IPS-15b (cell line): ENCODE data around the gene NHSL2.

Experiments used
- H3K27me3 ChIP-seq: one replicate; pipeline ENCODE4 v1.6.1; 2013; ENCODE audit warnings: low read length; ENCODE audit not compliant: control insufficient read depth, insufficient read depth
- H3K36me3 ChIP-seq: one replicate; pipeline ENCODE4 v1.6.1; 2013; ENCODE audit warnings: low read length; ENCODE audit not compliant: control insufficient read depth, insufficient read depth
- H3K4me1 ChIP-seq: one replicate; pipeline ENCODE4 v1.6.1; 2013; ENCODE audit warnings: mild to moderate bottlenecking, low read length; ENCODE audit not compliant: control insufficient read depth, insufficient read depth
- H3K4me3 ChIP-seq: one replicate; pipeline ENCODE4 v1.5.1; 2013; ENCODE audit warnings: low read depth, low read length
- H3K9ac ChIP-seq: one replicate; pipeline ENCODE4 v1.6.1; 2013; ENCODE audit warnings: low read depth, mild to moderate bottlenecking, low read length
- H3K9me3 ChIP-seq: one replicate; pipeline ENCODE4 v1.6.1; 2013; ENCODE audit warnings: mild to moderate bottlenecking, low read length; ENCODE audit not compliant: control insufficient read depth, insufficient read depth

The NHSL2 gene

GRCh38 chrX:72025236-72025770 lies 114.7 kb downstream of the NHSL2 start:
- H3K36me3 ChIP-seq: peaks cover 4% of the 10 kb centered on the region
- no peak overlapping the region for H3K9ac ChIP-seq
- no peaks in the 10 kb centered on the region for H3K27me3 ChIP-seq
- no peak overlapping the region for H3K4me3 ChIP-seq
- H3K9me3 ChIP-seq: no peaks in the 10 kb centered on the region
- no peaks in the 10 kb centered on the region for H3K4me1 ChIP-seq

- H3K4me1 ChIP-seq: no peaks in the 10 kb centered on the region
- no peaks in the 10 kb centered on the region for H3K9me3 ChIP-seq
- H3K9ac ChIP-seq: no peak overlapping the region
- H3K36me3 ChIP-seq: peaks cover 4% of the 10 kb centered on the region
- H3K27me3 ChIP-seq: no peaks in the 10 kb centered on the region
- no peak overlapping the region for H3K4me3 ChIP-seq
These were observed 115.8 kb downstream of the NHSL2 start for GRCh38 chrX:72026341-72027023.

GRCh38 chrX:72027024-72027913 lies 116.6 kb downstream of the NHSL2 start:
- Histone ChIP-seq H3K9ac (no peak overlapping the region), H3K4me1 (no peaks in the 10 kb centered on the region), H3K27me3 (no peaks in the 10 kb centered on the region), H3K36me3 (peaks cover 4% of the 10 kb centered on the region), H3K4me3 (no peak overlapping the region), H3K9me3 (no peaks in the 10 kb centered on the region)

GRCh38 chrX:72027914-72028307 lies 117.3 kb downstream of the NHSL2 start:
- Histone ChIP-seq H3K9ac (no peak overlapping the region), H3K27me3 (no peaks in the 10 kb centered on the region), H3K4me3 (no peak overlapping the region), H3K9me3 (no peaks in the 10 kb centered on the region), H3K4me1 (no peaks in the 10 kb centered on the region), H3K36me3 (peaks cover 4% of the 10 kb centered on the region)

- Histone ChIP-seq H3K4me3 (no peak overlapping the region), H3K36me3 (peaks cover 4% of the 10 kb centered on the region), H3K27me3 (no peaks in the 10 kb centered on the region), H3K4me1 (no peaks in the 10 kb centered on the region), H3K9ac (no peak overlapping the region), H3K9me3 (no peaks in the 10 kb centered on the region)
These were observed 118.2 kb downstream of the NHSL2 start for GRCh38 chrX:72028701-72029470.

GRCh38 chrX:72029483-72030411 lies 119.1 kb downstream of the NHSL2 start:
- Histone ChIP-seq H3K36me3 (peaks cover 4% of the 10 kb centered on the region), H3K4me1 (no peaks in the 10 kb centered on the region), H3K9ac (no peak overlapping the region), H3K27me3 (no peaks in the 10 kb centered on the region), H3K9me3 (no peaks in the 10 kb centered on the region), H3K4me3 (no peak overlapping the region)

- no peak overlapping the region for H3K4me3 ChIP-seq
- peaks cover 4% of the 10 kb centered on the region for H3K36me3 ChIP-seq
- no peaks in the 10 kb centered on the region for H3K27me3 ChIP-seq
- H3K9me3 ChIP-seq: no peaks in the 10 kb centered on the region
- H3K9ac ChIP-seq: no peak overlapping the region
- H3K4me1 ChIP-seq: no peaks in the 10 kb centered on the region
These were observed 119.8 kb downstream of the NHSL2 start for GRCh38 chrX:72030431-72030830.

GRCh38 chrX:72031118-72031517 lies 120.5 kb downstream of the NHSL2 start:
- H3K27me3 ChIP-seq: no peaks in the 10 kb centered on the region
- peaks cover 4% of the 10 kb centered on the region for H3K36me3 ChIP-seq
- H3K9ac ChIP-seq: no peak overlapping the region
- H3K9me3 ChIP-seq: no peaks in the 10 kb centered on the region
- H3K4me1 ChIP-seq: no peaks in the 10 kb centered on the region
- no peak overlapping the region for H3K4me3 ChIP-seq

- Histone ChIP-seq H3K27me3 (no peaks in the 10 kb centered on the region), H3K9ac (no peak overlapping the region), H3K4me1 (no peaks in the 10 kb centered on the region), H3K9me3 (no peaks in the 10 kb centered on the region), H3K36me3 (peaks cover 4% of the 10 kb centered on the region), H3K4me3 (no peak overlapping the region)
These were observed 121.0 kb downstream of the NHSL2 start for GRCh38 chrX:72031634-72032033.

- H3K9ac ChIP-seq: no peak overlapping the region
- peaks cover 4% of the 10 kb centered on the region for H3K9me3 ChIP-seq
- H3K4me3 ChIP-seq: no peak overlapping the region
- no peaks in the 10 kb centered on the region for H3K4me1 ChIP-seq
- H3K36me3 ChIP-seq: no peaks in the 10 kb centered on the region
- no peaks in the 10 kb centered on the region for H3K27me3 ChIP-seq
These were observed 127.0 kb downstream of the NHSL2 start for GRCh38 chrX:72037601-72038000.

- Histone ChIP-seq H3K27me3 (no peaks in the 10 kb centered on the region), H3K9ac (no peak overlapping the region), H3K4me1 (no peaks in the 10 kb centered on the region), H3K9me3 (peaks cover 4% of the 10 kb centered on the region), H3K4me3 (no peak overlapping the region), H3K36me3 (no peaks in the 10 kb centered on the region)
These were observed 127.4 kb downstream of the NHSL2 start for GRCh38 chrX:72038016-72038415.
